Ascending aorta (tissue), 2 donors: ENCODE data around the gene FRMD4A. TPM values are rescaled to one million over a fixed set of nuclear protein-coding genes. Genes with fewer than 3 reads are reported as not detected.
"Not testable (repeated sequence)": the region's sequence is repeated elsewhere in the genome, so short reads cannot be mapped to it uniquely, and the experiment has no call there.

ENCODE experiments used
- DNase-seq, 2 donors: peaks; one replicate each; pipeline ENCODE4 v3.0.0-alpha.2; 2019; ENCODE audit warnings: low spot score in 2 of 2
- H3K27ac ChIP-seq, 2 donors: fragments of 200-600 bp; sonication (generic); one replicate each; pipeline ENCODE4 v1.5.1; 2016 to 2017; ENCODE audit warnings: mild to moderate bottlenecking in 1 of 2
- H3K27me3 ChIP-seq: fragments of 200-600 bp; sonication (generic); one replicate; pipeline ENCODE4 v1.5.1; 2017
- H3K36me3 ChIP-seq, 2 donors: fragments of 200-600 bp; sonication (generic); one replicate each; pipeline ENCODE4 v1.5.1; 2016
- H3K4me1 ChIP-seq, 2 donors: fragments of 200-600 bp; sonication (generic); one replicate each; pipeline ENCODE4 v1.5.1; 2016 to 2017; ENCODE audit warnings: mild to moderate bottlenecking in 1 of 2
- H3K4me3 ChIP-seq, 2 donors: fragments of 200-600 bp; sonication (generic); one replicate each; pipeline ENCODE4 v1.5.1; 2016 to 2017; ENCODE audit warnings: mild to moderate bottlenecking in 1 of 2
- H3K9me3 ChIP-seq, 2 donors: fragments of 200-600 bp; sonication (generic); one replicate each; pipeline ENCODE4 v1.5.1; 2016
- CTCF ChIP-seq, 3 experiments: fragments of 200-600 bp in 2 of 3; fragments of 450-650 bp in 1 of 3; sonication (generic) in 2 of 3; IDR thresholded peaks; one replicate each; pipeline ENCODE4 v1.5.1; 2016 to 2019; ENCODE audit warnings: antibody characterized with exemption in 3 of 3, mild to moderate bottlenecking in 1 of 3, moderate library complexity in 1 of 3
- intact Hi-C: fragments of 100-400 bp; cut with DNase I; formaldehyde crosslinking; loops from one replicate; pipeline ENCODE4 v1.15.1; 2023
- total RNA-seq: library from RNA; depleted of rRNA; stranded (reverse); fragments of >200 nt; gene quantifications from one replicate; pipeline ENCODE4 v1.1.0, GENCODE V29; 2016

The FRMD4A gene
- total RNA-seq, 1 donor from 2014 or later: 108 TPM

- H3K27ac ChIP-seq: no peak overlapping the region
- no peaks in the 10 kb centered on the region for H3K4me1 ChIP-seq
- no peaks in the 10 kb centered on the region for H3K27me3 ChIP-seq
- intact Hi-C loops: no loop called here
- DNase-seq: no peak
- H3K9me3 ChIP-seq: no peaks in the 10 kb centered on the region
- H3K36me3 ChIP-seq: no peaks in the 10 kb centered on the region
- no peak for TF ChIP-seq CTCF (IDR thresholded peaks at IDR 0.05)
- H3K4me3 ChIP-seq: no peak overlapping the region
Observed at GRCh38 chr10:14236341-14236740, 94.4 kb downstream of the FRMD4A start.

GRCh38 chr10:14235566-14236195 lies 95.0 kb downstream of the FRMD4A start:
- no peaks in the 10 kb centered on the region for H3K4me1 ChIP-seq
- intact Hi-C loops: no loop called here
- no peak for TF ChIP-seq CTCF (IDR thresholded peaks at IDR 0.05)

GRCh38 chr10:14233566-14233965 lies 97.2 kb downstream of the FRMD4A start:
- intact Hi-C loops: no loop called here
- Histone ChIP-seq H3K27ac (no peak overlapping the region), H3K4me3 (no peak overlapping the region), H3K27me3 (no peaks in the 10 kb centered on the region), H3K9me3 (no peaks in the 10 kb centered on the region), H3K36me3 (no peaks in the 10 kb centered on the region), H3K4me1 (no peaks in the 10 kb centered on the region)
- no peak for DNase-seq
- no peak for TF ChIP-seq CTCF (IDR thresholded peaks at IDR 0.05)

More at GRCh38 chr10:14235566-14236195, 95.0 kb downstream of the FRMD4A start:
- Histone ChIP-seq H3K4me3 (no peak overlapping the region), H3K27ac (no peak overlapping the region), H3K36me3 (no peaks in the 10 kb centered on the region), H3K9me3 (no peaks in the 10 kb centered on the region), H3K27me3 (no peaks in the 10 kb centered on the region)
- DNase-seq: no peak

GRCh38 chr10:14228798-14229197 lies 101.9 kb downstream of the FRMD4A start:
- H3K27ac ChIP-seq, H3K4me1 ChIP-seq, intact Hi-C loops: not testable (repeated sequence)

GRCh38 chr10:14225379-14225778 lies 105.3 kb downstream of the FRMD4A start:
- TF ChIP-seq CTCF (IDR thresholded peaks at IDR 0.05): no peak
- no peaks in the 10 kb centered on the region for H3K27me3 ChIP-seq
- H3K27ac ChIP-seq: no peak overlapping the region
- no peaks in the 10 kb centered on the region for H3K4me1 ChIP-seq
- intact Hi-C loops: no loop called here
- no peaks in the 10 kb centered on the region for H3K9me3 ChIP-seq
- DNase-seq: no peak
- no peaks in the 10 kb centered on the region for H3K36me3 ChIP-seq
- no peak overlapping the region for H3K4me3 ChIP-seq

More at GRCh38 chr10:14228798-14229197, 101.9 kb downstream of the FRMD4A start:
- H3K27me3 ChIP-seq, DNase-seq, H3K4me3 ChIP-seq, H3K36me3 ChIP-seq, H3K9me3 ChIP-seq: not testable (repeated sequence)

- H3K9me3 ChIP-seq: no peaks in the 10 kb centered on the region
- intact Hi-C loops: no loop called here
- TF ChIP-seq CTCF (IDR thresholded peaks at IDR 0.05): no peak
- H3K36me3 ChIP-seq: no peaks in the 10 kb centered on the region
- H3K4me3 ChIP-seq: no peak overlapping the region
- DNase-seq: no peak
- no peak overlapping the region for H3K27ac ChIP-seq
- H3K27me3 ChIP-seq: no peaks in the 10 kb centered on the region
- no peaks in the 10 kb centered on the region for H3K4me1 ChIP-seq
Observed at GRCh38 chr10:14220026-14220425, 110.7 kb downstream of the FRMD4A start.
